ENCODE measurements around the gene LDLRAD4.

DNA sequence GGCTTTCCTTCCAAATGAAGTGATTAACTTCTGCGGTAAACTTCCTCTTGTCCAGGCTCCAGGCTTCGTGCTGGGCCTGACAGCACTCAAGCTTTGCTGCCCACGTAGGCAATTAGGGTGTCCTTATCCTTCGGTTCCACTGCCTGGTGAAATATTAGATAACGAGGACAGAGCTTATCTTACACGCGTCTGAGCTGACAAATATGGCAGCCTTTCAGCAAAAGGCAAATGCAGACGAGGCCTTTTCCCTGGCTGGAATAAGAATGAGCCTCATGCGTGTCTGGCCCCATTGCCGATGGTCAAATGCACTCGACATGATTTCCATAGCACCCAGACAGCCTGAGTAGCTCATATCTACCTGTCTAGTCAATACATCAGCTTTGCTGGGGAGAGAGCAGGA lies 366.3 kb downstream of the LDLRAD4 start:
- TF ChIP-seq, protein P1, sequence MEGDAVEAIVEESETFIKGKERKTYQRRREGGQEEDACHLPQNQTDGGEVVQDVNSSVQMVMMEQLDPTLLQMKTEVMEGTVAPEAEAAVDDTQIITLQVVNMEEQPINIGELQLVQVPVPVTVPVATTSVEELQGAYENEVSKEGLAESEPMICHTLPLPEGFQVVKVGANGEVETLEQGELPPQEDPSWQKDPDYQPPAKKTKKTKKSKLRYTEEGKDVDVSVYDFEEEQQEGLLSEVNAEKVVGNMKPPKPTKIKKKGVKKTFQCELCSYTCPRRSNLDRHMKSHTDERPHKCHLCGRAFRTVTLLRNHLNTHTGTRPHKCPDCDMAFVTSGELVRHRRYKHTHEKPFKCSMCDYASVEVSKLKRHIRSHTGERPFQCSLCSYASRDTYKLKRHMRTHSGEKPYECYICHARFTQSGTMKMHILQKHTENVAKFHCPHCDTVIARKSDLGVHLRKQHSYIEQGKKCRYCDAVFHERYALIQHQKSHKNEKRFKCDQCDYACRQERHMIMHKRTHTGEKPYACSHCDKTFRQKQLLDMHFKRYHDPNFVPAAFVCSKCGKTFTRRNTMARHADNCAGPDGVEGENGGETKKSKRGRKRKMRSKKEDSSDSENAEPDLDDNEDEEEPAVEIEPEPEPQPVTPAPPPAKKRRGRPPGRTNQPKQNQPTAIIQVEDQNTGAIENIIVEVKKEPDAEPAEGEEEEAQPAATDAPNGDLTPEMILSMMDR (IDR thresholded peaks at IDR 0.05) = no peak
- TF ChIP-seq EP300 (IDR thresholded peaks at IDR 0.05) = no peak

All from tibial nerve (tissue), 4 donors.